Prostate gland (tissue), 2 donors: ENCODE results near the gene DGKI.

ENCODE experiments used
- CTCF ChIP-seq, 4 experiments: fragments of 200-600 bp in 2 of 4; fragments of 450-650 bp in 2 of 4; sonication (generic) in 2 of 4; IDR thresholded peaks; 1 replicate in 3 of 4; 2 replicates in 1 of 4; pipeline ENCODE4 v1.5.1; 2016 to 2019; ENCODE audit warnings: antibody characterized with exemption in 4 of 4, mild to moderate bottlenecking in 2 of 4, moderate library complexity in 2 of 4
- POLR2AphosphoS5 ChIP-seq: sonication (generic); formaldehyde crosslinking; IDR thresholded peaks from one replicate; pipeline ENCODE4 v1.6.1; 2017; ENCODE audit warnings: antibody characterized with exemption

DNA sequence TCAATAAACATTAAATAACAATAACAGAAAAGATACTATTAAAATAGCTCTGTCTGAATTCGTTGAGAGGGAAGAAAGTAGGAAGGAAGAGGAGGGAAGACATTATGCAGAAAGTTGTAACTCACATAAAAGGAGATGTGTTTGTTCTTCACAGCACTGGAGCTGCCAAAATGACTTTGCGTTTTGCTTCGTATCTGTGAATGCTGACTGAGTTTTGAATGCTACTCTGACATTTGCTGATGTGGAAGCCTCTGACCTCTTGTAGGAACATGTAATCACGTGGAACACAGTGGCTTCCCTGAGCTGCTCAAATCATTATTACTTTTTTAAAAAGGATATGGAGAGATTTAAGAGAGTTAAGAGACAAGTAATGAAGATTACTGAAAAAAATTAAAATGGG is 15.6 kb upstream of the DGKI start:
- TF ChIP-seq CTCF (IDR thresholded peaks at IDR 0.05) (no peak), POLR2AphosphoS5 (no peak)
